H9 (cell line): ENCODE measurements around the gene TBL1X. TPM values are rescaled to one million over a fixed set of nuclear protein-coding genes. Genes with fewer than 3 reads are reported as not detected.

ENCODE experiments used
- DNase-seq: peaks from one replicate; pipeline ENCODE4 v3.0.0-alpha.2; 2017
- H2AFZ ChIP-seq: one replicate; pipeline ENCODE4 v1.6.1; 2013; ENCODE audit warnings: mild to moderate bottlenecking, low read length, control low read depth, moderate library complexity
- H2AK5ac ChIP-seq: 2 replicates; pipeline ENCODE4 v1.6.1; 2013; ENCODE audit warnings: low read length, control low read depth, mixed read lengths; ENCODE audit not compliant: insufficient read length
- H2BK120ac ChIP-seq: one replicate; pipeline ENCODE4 v1.6.1; 2013; ENCODE audit warnings: low read depth, mild to moderate bottlenecking, low read length, control low read depth, inconsistent platforms; ENCODE audit not compliant: poor library complexity, severe bottlenecking
- H2BK12ac ChIP-seq: 2 replicates; pipeline ENCODE4 v1.6.1; 2013; ENCODE audit warnings: low read length, control low read depth, mixed read lengths, low read depth; ENCODE audit not compliant: insufficient read length
- H2BK15ac ChIP-seq: 2 replicates; pipeline ENCODE4 v1.6.1; 2013; ENCODE audit warnings: low read depth, low read length, control low read depth
- H2BK20ac ChIP-seq: one replicate; pipeline ENCODE4 v1.6.1; 2013; ENCODE audit warnings: low read depth, mild to moderate bottlenecking, low read length, control low read depth, inconsistent platforms; ENCODE audit not compliant: poor library complexity, severe bottlenecking
- H2BK5ac ChIP-seq: 2 replicates; pipeline ENCODE4 v1.6.1; 2013; ENCODE audit warnings: low read length, control low read depth, mixed read lengths; ENCODE audit not compliant: insufficient read length
- H3K14ac ChIP-seq: 2 replicates; pipeline ENCODE4 v1.6.1; 2013; ENCODE audit warnings: low read length, control low read depth; ENCODE audit not compliant: insufficient read depth
- H3K18ac ChIP-seq: 2 replicates; pipeline ENCODE4 v1.6.1; 2013; ENCODE audit warnings: low read depth, mild to moderate bottlenecking, mixed read lengths, low read length, control low read depth; ENCODE audit not compliant: insufficient read length
- H3K23ac ChIP-seq: 2 replicates; pipeline ENCODE4 v1.6.1; 2013; ENCODE audit warnings: low read length, control low read depth, mixed read lengths, low read depth; ENCODE audit not compliant: insufficient read length
- H3K23me2 ChIP-seq: 2 replicates; pipeline ENCODE4 v1.6.1; 2013; ENCODE audit warnings: low read depth, mild to moderate bottlenecking, mixed read lengths, low read length, control low read depth; ENCODE audit not compliant: insufficient read length, poor library complexity, severe bottlenecking
- H3K27ac ChIP-seq: 2 replicates; pipeline ENCODE4 v1.5.1; 2013; ENCODE audit warnings: low read length, control low read depth, mixed read lengths, low read depth; ENCODE audit not compliant: insufficient read length
- H3K27me3 ChIP-seq: 2 replicates; pipeline ENCODE4 v1.6.1; 2013; ENCODE audit warnings: low read length, control low read depth, inconsistent platforms; ENCODE audit not compliant: insufficient read depth
- H3K4ac ChIP-seq: 2 replicates; pipeline ENCODE4 v1.6.1; 2013; ENCODE audit warnings: low read depth, mild to moderate bottlenecking, control low read depth, inconsistent platforms, low read length, moderate library complexity
- H3K4me1 ChIP-seq: 2 replicates; pipeline ENCODE4 v1.6.1; 2013; ENCODE audit warnings: low read length, control low read depth, inconsistent platforms; ENCODE audit not compliant: insufficient read depth
- H3K4me2 ChIP-seq: 2 replicates; pipeline ENCODE4 v1.6.1; 2013; ENCODE audit warnings: low read length, control low read depth, mixed read lengths; ENCODE audit not compliant: insufficient read length, insufficient read depth
- H3K56ac ChIP-seq: 2 replicates; pipeline ENCODE4 v1.6.1; 2013; ENCODE audit warnings: low read depth, mild to moderate bottlenecking, mixed read lengths, low read length, control low read depth; ENCODE audit not compliant: insufficient read length
- H3K79me1 ChIP-seq: 2 replicates; pipeline ENCODE4 v1.6.1; 2013; ENCODE audit warnings: low read depth, mild to moderate bottlenecking, moderate library complexity, low read length, control low read depth, inconsistent platforms; ENCODE audit not compliant: insufficient read depth, poor library complexity, severe bottlenecking
- H3K79me2 ChIP-seq: 2 replicates; pipeline ENCODE4 v1.6.1; 2013; ENCODE audit warnings: low read length, control low read depth, inconsistent platforms; ENCODE audit not compliant: insufficient read depth
- H3K9ac ChIP-seq: 2 replicates; pipeline ENCODE4 v1.6.1; 2013; ENCODE audit warnings: low read length, control low read depth, mixed read lengths; ENCODE audit not compliant: insufficient read length; ENCODE audit errors: extremely low read depth
- H3K9me3 ChIP-seq: one replicate; pipeline ENCODE4 v1.6.1; 2013; ENCODE audit warnings: low read depth, low read length, inconsistent platforms; ENCODE audit not compliant: control insufficient read depth
- H3T11ph ChIP-seq: one replicate; pipeline ENCODE4 v1.6.1; 2013; ENCODE audit warnings: mild to moderate bottlenecking, low read length, control low read depth, inconsistent platforms
- H4K20me1 ChIP-seq: one replicate; pipeline ENCODE4 v1.6.1; 2013; ENCODE audit not compliant: control insufficient read depth, insufficient read length, insufficient read depth
- H4K5ac ChIP-seq: 2 replicates; pipeline ENCODE4 v1.6.1; 2013; ENCODE audit warnings: low read depth, mild to moderate bottlenecking, mixed read lengths, low read length, control low read depth; ENCODE audit not compliant: insufficient read length
- H4K8ac ChIP-seq: replicated peaks from 2 replicates; pipeline ENCODE4 v1.6.1; 2013; ENCODE audit warnings: low read length, control low read depth, mixed read lengths, low read depth; ENCODE audit not compliant: insufficient read length
- H4K91ac ChIP-seq: 2 replicates; pipeline ENCODE4 v1.6.1; 2013; ENCODE audit warnings: low read depth, mild to moderate bottlenecking, moderate library complexity, mixed read lengths, low read length, control low read depth; ENCODE audit not compliant: insufficient read length
- H3K27ac Mint-ChIP-seq, 3 experiments: 2 replicates in 2 of 3; 3 replicates in 1 of 3; pipeline ENCODE4 v1.8.0; 2020 to 2021; ENCODE audit warnings: mixed read lengths in 3 of 3, mild to moderate bottlenecking in 1 of 3, moderate library complexity in 1 of 3
- H3K27me3 Mint-ChIP-seq: 2 replicates; pipeline ENCODE4 v1.8.0; 2021; ENCODE audit warnings: low read depth, mild to moderate bottlenecking, moderate library complexity, mixed read lengths
- H3K36me3 Mint-ChIP-seq, 3 experiments: 2 replicates in 2 of 3; 3 replicates in 1 of 3; pipeline ENCODE4 v1.8.0; 2020 to 2021; ENCODE audit warnings: low read depth in 3 of 3, mixed read lengths in 3 of 3; ENCODE audit not compliant: insufficient read depth in 1 of 3
- H3K4me1 Mint-ChIP-seq, 2 experiments: 2 replicates each; pipeline ENCODE4 v1.8.0; 2020; ENCODE audit warnings: mixed read lengths in 2 of 2
- H3K4me3 Mint-ChIP-seq, 2 experiments: 2 replicates in 1 of 2; 3 replicates in 1 of 2; pipeline ENCODE4 v1.8.0; 2020 to 2021; ENCODE audit warnings: mild to moderate bottlenecking in 2 of 2, mixed read lengths in 2 of 2, moderate library complexity in 1 of 2
- H3K9me3 Mint-ChIP-seq, 2 experiments: 2 replicates in 1 of 2; 3 replicates in 1 of 2; pipeline ENCODE4 v1.8.0; 2020; ENCODE audit warnings: mild to moderate bottlenecking in 2 of 2, mixed read lengths in 2 of 2, moderate library complexity in 1 of 2
- CTCF ChIP-seq: fragments of 200-600 bp; sonication (generic); conservative IDR thresholded peaks from 3 replicates; pipeline ENCODE4 v1.8.0; 2021; ENCODE audit warnings: antibody characterized with exemption, mild to moderate bottlenecking
- WGBS: extraction: QIAGEN DNeasy Blood & Tissue Kit; methylation state at CpG from one replicate; pipeline ENCODE4 v1.1.7; 2013; ENCODE audit warnings: missing lambda C conversion rate, low lambda C conversion rate, mixed read lengths; ENCODE audit not compliant: insufficient read length; ENCODE audit errors: extremely low coverage; 5-methylcytosine and 5-hydroxymethylcytosine counted together
- total RNA-seq: library from RNA; stranded (reverse); gene quantifications from 2 replicates; pipeline ENCODE4 v1.2.1, GENCODE V29; 2021

Gene TBL1X
- total RNA-seq, 1 experiment from 2014 or later = 24.1 TPM

DNA sequence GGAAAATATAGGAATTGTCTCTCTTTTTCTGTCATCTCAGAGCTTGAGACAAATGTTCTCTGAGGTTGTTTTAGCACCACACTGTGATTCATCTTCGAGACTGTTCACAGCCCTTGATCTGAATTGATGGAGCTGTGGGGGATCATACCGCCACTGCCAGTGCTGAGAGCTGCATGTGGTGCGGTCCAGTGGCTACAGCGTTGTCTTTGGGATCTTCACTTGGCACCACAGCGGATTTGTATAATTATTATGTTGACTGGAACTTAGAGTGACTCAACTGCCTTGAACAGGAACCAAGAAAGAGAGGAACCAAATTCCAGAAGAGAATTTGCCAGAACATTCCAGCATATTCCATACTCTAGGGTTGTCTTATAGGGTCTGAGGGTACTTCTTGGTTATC, 29.1 kb downstream of the TBL1X start:
- no peak overlapping the region for H3T11ph ChIP-seq
- peaks cover 8 to 10% of the 10 kb centered on the region in 2 experiments for H3K4me1 Mint-ChIP-seq
- H3K4me3 Mint-ChIP-seq = no peak overlapping the region
- H3K4ac ChIP-seq = no peak overlapping the region
- no peak overlapping the region for H3K4me2 ChIP-seq
- no peak overlapping the region for H2AK5ac ChIP-seq
- no peaks in the 10 kb centered on the region for H3K23me2 ChIP-seq
- H2AFZ ChIP-seq = no peak overlapping the region
- H2BK120ac ChIP-seq = no peak overlapping the region
- H3K23ac ChIP-seq = no peak overlapping the region
- H4K20me1 ChIP-seq = no peaks in the 10 kb centered on the region
- H3K18ac ChIP-seq = no peak overlapping the region
- H3K27me3 ChIP-seq = no peaks in the 10 kb centered on the region
- H3K27ac Mint-ChIP-seq = no peak overlapping the region
- TF ChIP-seq CTCF = no peak
- peaks cover 3 to 58% of the 10 kb centered on the region in 2 experiments; a peak in 4 of 5 replicates for H3K9me3 Mint-ChIP-seq
- peaks cover 10% of the 10 kb centered on the region for H3K79me1 ChIP-seq
- peaks cover 4% of the 10 kb centered on the region; the same call in 1 of the 2 replicates for H3K4me1 ChIP-seq
- H2BK20ac ChIP-seq = no peak overlapping the region
- H2BK15ac ChIP-seq = no peak overlapping the region
- H2BK5ac ChIP-seq = no peak overlapping the region
- no peaks in the 10 kb centered on the region; the same call in 1 of the 2 replicates for H3K79me2 ChIP-seq
- no peak overlapping the region for H3K56ac ChIP-seq
- H3K27me3 Mint-ChIP-seq = peaks cover under 1% of the 10 kb centered on the region; the same call in 1 of the 2 replicates
- no peak for DNase-seq
- no peak overlapping the region for H2BK12ac ChIP-seq
- H4K8ac ChIP-seq = no peak overlapping the region
- no peak overlapping the region for H3K27ac ChIP-seq
- H3K9me3 ChIP-seq = no peaks in the 10 kb centered on the region
- H3K9ac ChIP-seq = no peak overlapping the region
- no CpG with 5 or more reads among the region's 5 CpGs for WGBS
- no peak overlapping the region for H4K91ac ChIP-seq
- no peak overlapping the region for H4K5ac ChIP-seq
- peaks cover 9 to 13% (median 9%) of the 10 kb centered on the region in 3 experiments for H3K36me3 Mint-ChIP-seq
- no peak overlapping the region for H3K14ac ChIP-seq
